Measurements from ENCODE around the gene LGMN. TPM values are rescaled to one million over a fixed set of nuclear protein-coding genes. Genes with fewer than 3 reads are reported as not detected.

Gene LGMN
- total RNA-seq, 1 experiment from 2014 or later: not detected

DNA sequence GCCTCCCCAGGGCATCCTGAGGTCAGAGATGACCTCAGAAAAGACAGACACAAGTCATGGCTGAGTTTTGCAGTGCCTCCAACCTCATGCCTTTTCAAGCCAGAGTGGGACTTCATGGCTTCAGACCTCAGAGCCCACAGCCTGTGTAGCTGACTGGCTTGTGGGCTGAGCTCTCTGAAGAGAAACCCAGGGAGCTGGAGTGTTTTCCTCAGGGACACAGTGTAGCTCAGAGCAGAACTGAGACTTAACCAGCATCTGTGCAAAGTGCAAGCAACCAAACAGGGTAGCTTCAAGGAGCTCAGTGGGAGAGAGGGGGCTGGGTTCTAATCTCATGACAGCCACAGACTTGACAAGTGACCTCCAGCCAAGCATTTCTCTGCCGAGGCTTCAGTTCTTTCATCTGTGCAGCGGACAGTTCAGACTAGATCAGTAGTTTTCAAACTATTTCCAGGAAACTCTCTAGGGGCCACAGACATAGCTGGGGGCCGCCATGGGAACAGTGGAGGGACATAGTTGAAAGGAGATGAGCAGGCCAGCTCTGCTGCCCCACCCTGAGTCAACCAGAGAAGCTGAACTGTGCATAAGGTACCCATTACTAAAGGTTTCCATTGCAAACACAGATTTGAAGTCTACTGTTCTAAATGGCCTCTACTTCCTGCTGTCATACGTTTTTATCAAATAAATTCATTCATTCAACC lies 80.0 kb downstream of the LGMN start:
- no peaks in the 10 kb centered on the region for H3K79me2 ChIP-seq (ENCODE audit: low read length)
- no peaks in the 10 kb centered on the region for H3K9me3 ChIP-seq (ENCODE audit: low read length)
- H4K20me1 ChIP-seq (ENCODE audit: insufficient read depth, low read depth, low read length): no peaks in the 10 kb centered on the region
- no peak overlapping the region for H3K27ac ChIP-seq (ENCODE audit: low read length)
- no peak overlapping the region for H2AFZ ChIP-seq (ENCODE audit: low read length)
- peaks cover 18% of the 10 kb centered on the region for H3K4me1 ChIP-seq (ENCODE audit: low read length)
- no peak overlapping the region for H3K4me2 ChIP-seq (ENCODE audit: low read depth, low read length, poor library complexity, severe bottlenecking)
- H3K36me3 ChIP-seq (ENCODE audit: insufficient read depth, low read length): no peaks in the 10 kb centered on the region
- H3K27me3 ChIP-seq (ENCODE audit: low read length): no peaks in the 10 kb centered on the region
- no peaks in the 10 kb centered on the region for H3K9me2 ChIP-seq (replicated peaks; ENCODE audit: insufficient read depth, low read length)
- DNase-seq: peak; percentile 66
- no peak overlapping the region for H3K9ac ChIP-seq (ENCODE audit: low read length)
- no peak overlapping the region for H3K4me3 ChIP-seq (ENCODE audit: low read length)

DNA sequence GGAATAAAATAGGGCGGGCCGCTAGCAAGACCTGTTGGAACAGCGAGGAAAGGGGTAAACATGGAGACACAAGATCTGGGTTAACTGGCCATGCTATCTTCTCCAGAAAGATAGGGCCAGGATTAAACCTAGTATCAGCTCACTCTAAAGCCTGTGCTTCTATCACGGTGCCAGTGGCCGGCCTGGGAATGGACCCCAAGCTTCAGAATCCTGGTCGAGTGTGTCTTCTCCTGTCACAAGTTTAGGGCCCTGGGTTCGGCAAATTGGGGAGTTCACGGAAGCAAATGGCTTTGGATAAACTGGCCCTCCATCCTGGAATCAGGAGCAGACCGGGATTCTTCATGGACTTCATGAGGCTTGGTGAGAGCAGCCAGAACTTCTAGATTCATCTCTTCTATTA lies 82.2 kb downstream of the LGMN start:
- no peaks in the 10 kb centered on the region for H3K27me3 ChIP-seq (ENCODE audit: low read length)
- H2AFZ ChIP-seq (ENCODE audit: low read length): no peak overlapping the region
- H3K9me2 ChIP-seq (replicated peaks; ENCODE audit: insufficient read depth, low read length): no peaks in the 10 kb centered on the region
- peaks cover 21% of the 10 kb centered on the region for H3K4me1 ChIP-seq (ENCODE audit: low read length)
- no peak overlapping the region for H3K4me3 ChIP-seq (ENCODE audit: low read length)
- no peaks in the 10 kb centered on the region for H4K20me1 ChIP-seq (ENCODE audit: insufficient read depth, low read depth, low read length)
- no peak overlapping the region for H3K9ac ChIP-seq (ENCODE audit: low read length)
- no peak overlapping the region for H3K27ac ChIP-seq (ENCODE audit: low read length)
- no peak for DNase-seq
- no peaks in the 10 kb centered on the region for H3K9me3 ChIP-seq (ENCODE audit: low read length)
- no peaks in the 10 kb centered on the region for H3K79me2 ChIP-seq (ENCODE audit: low read length)
- H3K36me3 ChIP-seq (ENCODE audit: insufficient read depth, low read length): no peaks in the 10 kb centered on the region
- no peak overlapping the region for H3K4me2 ChIP-seq (ENCODE audit: low read depth, low read length, poor library complexity, severe bottlenecking)

DNA sequence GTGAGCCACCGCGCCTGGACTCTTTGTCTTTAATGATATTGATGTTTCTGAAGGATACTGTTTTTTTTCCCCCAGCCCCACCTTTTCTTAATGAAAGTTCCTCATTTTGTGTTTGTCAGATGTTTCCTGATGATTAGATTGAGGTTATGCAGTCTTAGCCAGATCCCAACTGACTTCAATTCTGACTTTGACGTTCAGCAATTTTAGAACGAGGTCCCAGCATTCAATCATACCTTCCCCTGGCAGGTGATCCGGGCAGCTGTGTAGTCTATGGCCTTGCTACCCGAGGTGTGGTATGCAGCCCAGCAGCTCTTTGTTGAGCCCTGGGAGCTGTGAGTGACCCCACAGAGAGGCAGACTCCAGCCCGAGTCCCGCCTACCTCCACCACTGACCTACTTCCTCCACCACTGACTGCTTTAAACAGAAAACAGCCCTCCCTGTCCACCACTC lies 82.7 kb downstream of the LGMN start:
- no peaks in the 10 kb centered on the region for H4K20me1 ChIP-seq (ENCODE audit: insufficient read depth, low read depth, low read length)
- H3K4me1 ChIP-seq (ENCODE audit: low read length): peaks cover 21% of the 10 kb centered on the region
- no peak for DNase-seq
- H2AFZ ChIP-seq (ENCODE audit: low read length): no peak overlapping the region
- H3K9me3 ChIP-seq (ENCODE audit: low read length): no peaks in the 10 kb centered on the region
- no peaks in the 10 kb centered on the region for H3K27me3 ChIP-seq (ENCODE audit: low read length)
- H3K36me3 ChIP-seq (ENCODE audit: insufficient read depth, low read length): no peaks in the 10 kb centered on the region
- no peaks in the 10 kb centered on the region for H3K9me2 ChIP-seq (replicated peaks; ENCODE audit: insufficient read depth, low read length)
- H3K79me2 ChIP-seq (ENCODE audit: low read length): no peaks in the 10 kb centered on the region
- H3K4me2 ChIP-seq (ENCODE audit: low read depth, low read length, poor library complexity, severe bottlenecking): no peak overlapping the region
- no peak overlapping the region for H3K9ac ChIP-seq (ENCODE audit: low read length)
- H3K27ac ChIP-seq (ENCODE audit: low read length): no peak overlapping the region
- no peak overlapping the region for H3K4me3 ChIP-seq (ENCODE audit: low read length)

DNA sequence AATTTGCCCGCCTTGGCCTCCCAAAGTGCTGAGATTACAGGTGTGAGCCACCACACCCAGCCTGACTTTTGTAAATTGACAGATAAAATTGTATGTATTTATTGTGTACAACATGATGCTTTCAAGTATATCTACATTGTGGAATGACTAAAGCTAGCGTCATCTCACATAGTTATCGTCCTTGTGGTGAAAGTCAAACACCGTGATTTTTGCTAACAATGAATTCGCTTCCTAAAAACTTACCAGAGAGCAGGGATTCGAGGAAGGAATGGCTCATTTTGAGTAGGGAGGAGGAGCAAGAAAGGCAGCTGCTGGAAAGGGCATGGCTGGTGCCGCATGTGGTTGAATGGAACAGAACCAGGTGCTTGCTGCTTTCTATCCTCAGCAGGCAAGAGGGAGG lies 85.4 kb downstream of the LGMN start:
- Histone ChIP-seq H3K9me3 (ENCODE audit: low read length) (no peaks in the 10 kb centered on the region), H2AFZ (ENCODE audit: low read length) (no peak overlapping the region), H3K9ac (ENCODE audit: low read length) (no peak overlapping the region), H4K20me1 (ENCODE audit: insufficient read depth, low read depth, low read length) (no peaks in the 10 kb centered on the region; the same call in 1 of the 2 replicates), H3K27ac (ENCODE audit: low read length) (no peak overlapping the region), H3K4me3 (ENCODE audit: low read length) (no peak overlapping the region), H3K4me1 (ENCODE audit: low read length) (peaks cover 12% of the 10 kb centered on the region), H3K4me2 (ENCODE audit: low read depth, low read length, poor library complexity, severe bottlenecking) (no peak overlapping the region), H3K36me3 (ENCODE audit: insufficient read depth, low read length) (no peaks in the 10 kb centered on the region), H3K79me2 (ENCODE audit: low read length) (no peaks in the 10 kb centered on the region), H3K9me2 (replicated peaks; ENCODE audit: insufficient read depth, low read length) (no peaks in the 10 kb centered on the region), H3K27me3 (ENCODE audit: low read length) (no peaks in the 10 kb centered on the region)
- DNase-seq: no peak

DNA sequence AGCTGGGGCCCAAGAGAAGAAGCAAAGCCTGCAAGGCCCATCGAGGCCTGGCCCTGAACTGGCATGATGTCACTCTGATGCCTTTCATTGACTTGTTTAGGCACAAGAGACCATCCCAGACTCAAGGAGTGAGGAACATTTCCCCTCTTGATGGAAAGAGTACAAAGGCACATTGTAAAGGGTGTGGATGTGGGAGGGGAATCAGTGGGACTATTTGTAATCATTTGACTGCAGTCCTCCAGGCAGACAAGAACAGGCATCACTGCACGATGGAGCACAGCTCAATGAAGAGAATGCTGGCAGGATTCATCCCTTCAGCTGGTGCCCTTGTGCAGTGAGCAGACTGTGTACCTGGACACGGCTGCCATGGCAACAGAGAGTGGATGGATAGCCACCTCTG lies 87.9 kb downstream of the LGMN start:
- Histone ChIP-seq H3K27me3 (ENCODE audit: low read length) (no peaks in the 10 kb centered on the region), H3K79me2 (ENCODE audit: low read length) (no peaks in the 10 kb centered on the region), H3K9me3 (ENCODE audit: low read length) (no peaks in the 10 kb centered on the region), H3K36me3 (ENCODE audit: insufficient read depth, low read length) (no peaks in the 10 kb centered on the region), H2AFZ (ENCODE audit: low read length) (no peak overlapping the region), H3K9me2 (replicated peaks; ENCODE audit: insufficient read depth, low read length) (no peaks in the 10 kb centered on the region), H3K4me1 (ENCODE audit: low read length) (peaks cover 11% of the 10 kb centered on the region), H3K27ac (ENCODE audit: low read length) (no peak overlapping the region), H4K20me1 (ENCODE audit: insufficient read depth, low read depth, low read length) (no peaks in the 10 kb centered on the region; the same call in 1 of the 2 replicates), H3K4me3 (ENCODE audit: low read length) (no peak overlapping the region), H3K9ac (ENCODE audit: low read length) (no peak overlapping the region), H3K4me2 (ENCODE audit: low read depth, low read length, poor library complexity, severe bottlenecking) (no peak overlapping the region)
- no peak for DNase-seq

DNA sequence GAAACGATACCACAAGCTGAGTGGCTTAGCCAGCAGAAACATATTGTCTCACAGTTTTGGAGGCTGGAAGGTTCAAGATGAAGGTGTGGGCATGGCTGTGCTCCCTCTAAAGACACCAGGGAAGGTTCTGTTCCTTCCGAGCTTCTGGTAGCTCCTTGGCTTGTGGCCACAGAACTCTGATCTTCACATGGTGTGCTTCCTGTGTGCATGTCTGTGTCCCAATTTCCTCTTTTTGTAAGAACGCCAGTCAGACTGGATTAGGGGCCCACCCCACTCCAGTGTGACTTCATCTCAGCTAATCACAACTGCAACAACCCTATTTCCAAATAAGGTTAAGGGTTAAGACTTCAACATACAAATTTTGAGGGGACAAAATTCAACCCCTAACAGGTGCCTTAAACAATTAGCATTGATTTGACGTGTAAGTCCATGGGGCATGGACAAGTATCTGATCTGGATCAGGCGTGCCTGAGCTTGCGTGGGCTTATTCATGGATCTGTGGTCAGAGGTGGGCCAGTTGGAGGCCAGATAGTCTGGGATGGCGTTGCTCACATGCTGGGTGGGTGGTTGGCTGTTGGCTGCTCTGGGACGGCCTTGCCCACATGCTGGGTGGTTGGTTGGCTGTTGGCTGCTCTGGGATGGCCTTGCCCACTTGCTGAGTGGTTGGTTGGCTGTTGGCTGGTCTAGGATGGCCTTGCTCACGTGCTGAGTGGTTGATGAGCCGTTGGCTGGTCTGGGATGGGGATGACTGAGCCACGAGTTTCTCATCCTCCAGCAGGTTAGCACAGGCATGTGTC lies 88.5 kb downstream of the LGMN start:
- Histone ChIP-seq H3K9me3 (ENCODE audit: low read length) (no peaks in the 10 kb centered on the region), H3K9ac (ENCODE audit: low read length) (no peak overlapping the region), H3K79me2 (ENCODE audit: low read length) (no peaks in the 10 kb centered on the region), H2AFZ (ENCODE audit: low read length) (no peak overlapping the region), H3K4me2 (ENCODE audit: low read depth, low read length, poor library complexity, severe bottlenecking) (no peak overlapping the region), H3K27me3 (ENCODE audit: low read length) (no peaks in the 10 kb centered on the region), H3K27ac (ENCODE audit: low read length) (no peak overlapping the region), H4K20me1 (ENCODE audit: insufficient read depth, low read depth, low read length) (no peaks in the 10 kb centered on the region; the same call in 1 of the 2 replicates), H3K36me3 (ENCODE audit: insufficient read depth, low read length) (no peaks in the 10 kb centered on the region), H3K9me2 (replicated peaks; ENCODE audit: insufficient read depth, low read length) (no peaks in the 10 kb centered on the region), H3K4me3 (ENCODE audit: low read length) (no peak overlapping the region), H3K4me1 (ENCODE audit: low read length) (peaks cover 11% of the 10 kb centered on the region)
- DNase-seq: peak; percentile 64

DNA sequence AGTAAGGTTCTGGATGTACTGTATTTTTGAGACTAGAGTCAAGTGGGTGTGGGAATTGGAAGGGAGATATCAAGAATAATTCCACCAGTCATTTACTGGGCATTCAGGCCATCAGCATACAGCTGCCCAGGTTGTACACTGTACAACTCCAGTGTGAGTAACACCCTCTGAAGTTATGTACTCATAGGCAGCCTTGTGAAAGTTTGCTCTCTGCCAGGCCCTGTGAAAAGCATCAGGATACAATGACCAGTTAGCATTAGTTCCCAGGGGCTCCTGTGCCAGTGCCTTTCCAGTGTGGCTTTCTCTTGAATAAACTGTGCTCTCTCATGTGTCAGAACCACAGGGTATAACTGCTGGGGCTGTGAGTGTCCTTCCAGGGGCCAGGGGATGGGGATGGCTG lies 89.7 kb downstream of the LGMN start:
- Histone ChIP-seq H3K4me2 (ENCODE audit: low read depth, low read length, poor library complexity, severe bottlenecking) (no peak overlapping the region), H3K4me1 (ENCODE audit: low read length) (peaks cover 11% of the 10 kb centered on the region), H3K36me3 (ENCODE audit: insufficient read depth, low read length) (no peaks in the 10 kb centered on the region), H3K9me2 (replicated peaks; ENCODE audit: insufficient read depth, low read length) (no peaks in the 10 kb centered on the region), H3K79me2 (ENCODE audit: low read length) (no peaks in the 10 kb centered on the region), H3K27me3 (ENCODE audit: low read length) (no peaks in the 10 kb centered on the region), H2AFZ (ENCODE audit: low read length) (no peak overlapping the region), H3K9me3 (ENCODE audit: low read length) (no peaks in the 10 kb centered on the region), H3K27ac (ENCODE audit: low read length) (no peak overlapping the region), H4K20me1 (ENCODE audit: insufficient read depth, low read depth, low read length) (no peaks in the 10 kb centered on the region; the same call in 1 of the 2 replicates), H3K9ac (ENCODE audit: low read length) (no peak overlapping the region), H3K4me3 (ENCODE audit: low read length) (no peak overlapping the region)
- DNase-seq: no peak

DNA sequence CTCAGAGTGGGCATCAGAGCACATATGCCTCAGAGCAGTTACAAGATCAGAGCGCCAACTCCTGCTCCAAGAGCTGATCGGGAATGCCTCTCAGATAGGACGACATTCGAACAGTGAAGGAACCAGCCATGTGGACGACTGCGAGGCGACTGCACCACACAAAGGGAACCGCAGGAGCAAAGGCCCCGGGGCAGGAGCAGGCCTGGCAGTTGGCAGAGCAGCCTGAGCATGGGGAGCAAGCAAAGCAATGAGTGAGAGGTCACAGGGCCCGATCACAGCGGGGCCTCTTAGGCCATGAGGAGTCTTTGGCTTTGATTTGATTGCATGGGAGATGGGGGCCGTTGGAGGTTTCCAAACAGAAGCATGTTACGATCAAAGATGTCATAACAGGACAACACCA lies 90.3 kb downstream of the LGMN start:
- Histone ChIP-seq H4K20me1 (ENCODE audit: insufficient read depth, low read depth, low read length) (no peaks in the 10 kb centered on the region; the same call in 1 of the 2 replicates), H3K4me2 (ENCODE audit: low read depth, low read length, poor library complexity, severe bottlenecking) (no peak overlapping the region), H3K27ac (ENCODE audit: low read length) (no peak overlapping the region), H3K9ac (ENCODE audit: low read length) (no peak overlapping the region), H3K9me3 (ENCODE audit: low read length) (no peaks in the 10 kb centered on the region), H3K79me2 (ENCODE audit: low read length) (no peaks in the 10 kb centered on the region), H2AFZ (ENCODE audit: low read length) (no peak overlapping the region), H3K4me1 (ENCODE audit: low read length) (peaks cover 11% of the 10 kb centered on the region), H3K4me3 (ENCODE audit: low read length) (no peak overlapping the region), H3K27me3 (ENCODE audit: low read length) (no peaks in the 10 kb centered on the region), H3K36me3 (ENCODE audit: insufficient read depth, low read length) (no peaks in the 10 kb centered on the region), H3K9me2 (replicated peaks; ENCODE audit: insufficient read depth, low read length) (no peaks in the 10 kb centered on the region)
- DNase-seq: no peak
